Fibroblast of peridontal ligament (primary cell): ENCODE data around the gene PHC3.

ENCODE experiments used
- DNase-seq: peaks from one replicate; pipeline ENCODE4 v3.0.0-alpha.2; 2010; ENCODE audit errors: extremely low read depth

Gene PHC3

DNA sequence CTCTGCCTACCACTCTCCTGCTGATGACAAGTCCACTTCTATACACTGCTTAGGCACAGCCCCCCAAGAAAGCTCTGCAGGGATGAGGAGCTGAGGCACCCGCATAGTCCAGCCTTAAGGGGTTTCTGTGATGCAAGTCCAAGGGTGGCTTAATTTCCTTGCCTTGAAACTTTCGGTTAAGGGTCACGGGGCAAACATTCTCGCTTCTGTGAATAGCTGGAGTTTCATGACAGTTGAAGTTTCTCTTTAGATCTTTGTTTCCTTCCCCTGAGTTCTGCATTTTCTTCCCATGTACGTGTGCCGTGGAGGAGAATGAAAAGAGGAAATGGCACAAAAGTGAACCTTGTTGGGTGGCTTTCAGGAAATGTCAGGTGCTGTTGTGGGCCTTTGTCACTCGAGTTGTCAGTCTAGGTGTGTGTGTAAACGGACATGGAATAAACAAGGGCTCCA lies 136.7 kb downstream of the PHC3 start:
- DNase-seq: no peak

DNA sequence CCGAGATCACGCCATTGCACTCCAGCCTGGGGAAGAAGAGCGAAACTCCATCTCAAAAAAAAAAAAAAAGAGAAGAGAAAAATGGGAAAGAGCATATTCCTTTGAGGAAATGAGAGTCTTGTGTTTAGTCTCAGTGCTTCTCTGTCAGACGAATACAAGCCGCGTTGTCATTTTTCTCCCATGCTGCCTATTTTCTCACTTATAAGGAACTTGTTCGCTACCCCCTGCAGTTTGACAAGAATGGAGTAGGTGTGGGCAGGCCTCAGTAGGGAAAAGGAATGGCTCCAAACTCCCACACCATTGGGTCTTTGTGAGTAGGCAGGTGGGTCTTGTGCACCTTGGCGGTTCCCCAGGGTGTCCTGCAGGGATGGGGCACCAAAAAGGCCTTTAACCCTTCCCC lies 137.3 kb downstream of the PHC3 start:
- no peak for DNase-seq

DNA sequence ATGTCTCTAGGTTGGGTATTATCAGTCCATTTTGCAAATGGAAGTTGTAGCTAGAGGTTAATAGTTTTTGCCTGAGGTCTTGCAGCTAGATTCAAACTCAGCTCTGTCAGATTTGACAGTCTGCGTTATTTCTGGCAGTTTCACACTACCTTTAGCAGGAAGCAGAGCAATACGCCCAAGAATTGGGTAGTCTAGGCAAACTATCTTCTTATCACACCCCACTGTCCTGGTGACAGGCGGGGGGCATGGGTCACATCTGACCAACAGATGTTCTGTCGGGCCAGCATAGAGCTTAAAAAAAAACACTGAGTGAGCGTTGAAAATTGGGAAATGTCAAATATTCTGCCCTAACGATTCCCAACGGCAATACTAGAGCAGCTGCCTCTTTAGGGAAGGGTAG lies 138.0 kb downstream of the PHC3 start:
- DNase-seq: no peak

DNA sequence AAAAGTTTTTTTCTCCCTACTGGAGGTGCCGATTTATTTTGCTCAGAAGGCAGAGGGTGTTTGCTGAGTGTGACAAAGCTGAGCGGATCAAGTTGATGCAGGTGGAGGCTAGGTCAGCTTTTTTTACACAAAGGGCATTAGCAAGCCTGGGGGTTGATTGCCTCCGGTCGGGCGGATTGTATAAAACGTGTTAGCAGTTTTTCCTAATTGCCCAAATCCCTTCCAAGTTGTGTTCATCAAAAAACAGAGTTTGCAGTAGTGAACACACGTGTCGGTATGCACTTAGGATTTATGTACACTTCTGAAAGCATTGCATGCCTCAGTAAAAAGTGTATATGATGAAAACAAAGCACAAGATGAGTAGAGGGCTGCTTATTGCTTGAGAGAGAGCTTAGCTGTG lies 141.1 kb downstream of the PHC3 start:
- no peak for DNase-seq

DNA sequence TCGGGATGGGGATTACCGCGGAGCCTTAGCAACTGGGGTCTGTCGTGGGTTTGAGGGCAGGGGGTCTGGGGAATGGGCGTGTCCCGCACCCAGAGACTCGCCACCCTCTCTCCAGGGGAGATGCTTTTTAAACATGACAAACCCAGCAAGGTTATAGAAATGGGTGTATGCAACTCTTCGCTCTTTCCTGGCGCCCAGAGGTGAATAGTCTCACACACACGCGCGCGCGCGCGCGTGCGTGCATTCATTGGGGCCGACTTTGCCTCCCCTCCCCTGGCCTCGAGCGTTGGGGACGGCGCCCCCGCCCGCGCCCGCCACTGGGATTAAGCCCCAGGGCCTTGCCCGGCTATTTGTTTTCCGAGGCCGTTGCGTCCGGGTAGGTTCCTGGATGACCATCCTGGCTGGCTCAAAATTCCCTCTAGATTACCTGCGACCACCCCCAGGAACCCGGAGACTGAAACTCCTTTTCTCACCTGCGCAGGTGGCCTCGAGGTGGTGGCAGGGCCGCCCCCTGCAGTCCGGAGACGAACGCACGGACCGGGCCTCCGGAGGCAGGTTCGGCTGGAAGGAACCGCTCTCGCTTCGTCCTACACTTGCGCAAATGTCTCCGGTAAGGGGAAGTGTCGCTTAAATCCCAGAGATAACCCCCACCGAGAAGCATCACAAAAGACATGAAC lies 143.0 kb downstream of the PHC3 start:
- DNase-seq: no peak
